AG10803 (cell line): ENCODE measurements around the gene SLC22A2.

Source experiments
- DNase-seq: peaks from one replicate; pipeline ENCODE4 v3.0.0; 2010; ENCODE audit warnings: low read depth
- H3K4me3 ChIP-seq: 2 replicates; pipeline ENCODE4 v1.5.1; 2011; ENCODE audit warnings: mild to moderate bottlenecking, low read length, control low read depth
- CTCF ChIP-seq: conservative IDR thresholded peaks from 2 replicates; pipeline ENCODE4 v1.5.1; 2011; ENCODE audit warnings: mild to moderate bottlenecking, low read length, control low read depth, inconsistent platforms

SLC22A2 gene

DNA sequence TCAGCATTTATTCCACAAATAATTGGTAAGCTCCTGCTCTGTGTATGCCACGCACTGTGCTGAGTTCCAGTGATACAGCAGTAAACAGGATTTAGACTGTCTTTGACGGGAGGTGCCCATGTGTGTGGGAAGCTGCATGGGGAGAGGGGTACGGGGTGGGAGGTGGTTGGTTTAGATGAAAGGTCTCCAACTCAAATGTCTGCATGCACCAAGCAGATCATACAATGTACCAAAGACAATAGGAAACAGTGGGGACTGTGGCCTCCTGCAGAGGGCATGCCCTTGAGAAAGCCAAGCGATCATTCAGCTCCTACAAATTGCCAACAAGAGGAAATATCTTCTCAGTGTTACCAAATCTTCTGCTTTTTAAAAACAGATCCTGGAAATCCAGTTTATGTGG is 36.1 kb downstream of the SLC22A2 start:
- TF ChIP-seq CTCF: no peak
- DNase-seq: no peak
- no peak overlapping the region for H3K4me3 ChIP-seq

GRCh38 chr6:160221918-160222317 is 36.7 kb downstream of the SLC22A2 start:
- no peak overlapping the region for H3K4me3 ChIP-seq
- DNase-seq: no peak
- no peak for TF ChIP-seq CTCF

GRCh38 chr6:160221423-160221822 is 37.2 kb downstream of the SLC22A2 start:
- H3K4me3 ChIP-seq: no peak overlapping the region
- TF ChIP-seq CTCF: no peak; the same call in 1 of the 2 replicates
- DNase-seq: peak; percentile 6

DNA sequence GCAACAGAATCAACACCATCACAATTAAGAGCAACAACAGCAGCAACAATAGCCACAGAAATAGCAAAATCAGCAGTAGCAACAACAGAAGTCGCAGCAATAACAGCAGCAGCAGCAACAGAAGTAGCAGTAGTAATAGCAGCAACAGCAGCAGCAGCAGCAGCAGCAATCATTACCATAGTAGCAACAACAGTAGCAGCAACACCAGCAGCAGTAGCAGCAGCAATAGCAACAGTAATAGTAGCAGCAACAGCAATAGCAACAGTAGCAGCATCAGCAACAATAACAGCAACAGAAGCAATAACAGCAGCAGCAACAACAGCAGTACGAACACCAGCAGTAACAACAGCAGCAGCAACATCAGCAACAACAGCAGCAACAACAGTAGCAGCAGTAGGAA is 39.8 kb downstream of the SLC22A2 start:
- no peak for TF ChIP-seq CTCF
- no peak overlapping the region for H3K4me3 ChIP-seq
- no peak for DNase-seq

GRCh38 chr6:160217863-160218262 is 40.8 kb downstream of the SLC22A2 start:
- H3K4me3 ChIP-seq: no peak overlapping the region
- no peak for DNase-seq
- no peak for TF ChIP-seq CTCF

DNA sequence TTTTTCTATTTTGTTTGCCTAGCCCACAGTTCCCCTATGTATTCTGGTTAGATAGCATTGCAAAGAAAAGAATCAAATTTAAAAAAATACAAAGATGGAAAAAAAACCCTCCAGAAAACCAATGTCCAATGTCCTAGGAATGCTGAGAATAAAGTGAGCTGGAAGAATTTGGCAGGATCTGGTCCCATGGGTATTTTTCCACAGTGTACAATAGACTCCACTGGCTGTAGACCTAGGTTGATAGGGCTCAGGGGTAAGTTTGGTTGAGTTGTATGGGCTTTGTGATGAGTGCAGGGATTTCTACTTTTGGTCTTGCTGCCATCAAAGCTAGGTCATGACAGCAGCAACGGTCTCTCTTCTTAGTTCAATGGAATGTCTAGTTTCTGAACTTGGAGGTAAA is 41.5 kb downstream of the SLC22A2 start:
- DNase-seq: no peak
- no peak overlapping the region for H3K4me3 ChIP-seq
- no peak for TF ChIP-seq CTCF

DNA sequence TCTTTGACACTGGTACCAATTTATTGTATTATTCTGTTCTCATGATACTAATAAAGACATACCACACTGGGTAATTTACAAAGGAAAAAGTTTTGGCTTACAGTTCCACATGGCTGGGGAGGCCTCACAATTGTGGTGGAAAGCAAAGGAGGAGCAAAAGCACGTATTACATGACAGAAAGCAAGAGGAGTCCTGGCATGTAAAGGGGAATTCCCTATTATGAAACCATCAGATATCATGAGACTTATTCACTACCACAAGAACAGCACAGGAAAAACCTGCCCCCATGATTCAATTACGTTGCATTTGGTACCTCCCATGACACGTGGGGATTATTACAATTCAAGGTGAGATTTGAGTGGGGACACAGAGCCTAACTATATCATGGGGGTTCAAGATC is 43.4 kb downstream of the SLC22A2 start:
- DNase-seq: no peak

More for the DNA sequence above, 43.4 kb downstream of the SLC22A2 start:
- H3K4me3 ChIP-seq: no peak overlapping the region
- no peak for TF ChIP-seq CTCF
